ENCODE data around the gene SRSF12.

DNA sequence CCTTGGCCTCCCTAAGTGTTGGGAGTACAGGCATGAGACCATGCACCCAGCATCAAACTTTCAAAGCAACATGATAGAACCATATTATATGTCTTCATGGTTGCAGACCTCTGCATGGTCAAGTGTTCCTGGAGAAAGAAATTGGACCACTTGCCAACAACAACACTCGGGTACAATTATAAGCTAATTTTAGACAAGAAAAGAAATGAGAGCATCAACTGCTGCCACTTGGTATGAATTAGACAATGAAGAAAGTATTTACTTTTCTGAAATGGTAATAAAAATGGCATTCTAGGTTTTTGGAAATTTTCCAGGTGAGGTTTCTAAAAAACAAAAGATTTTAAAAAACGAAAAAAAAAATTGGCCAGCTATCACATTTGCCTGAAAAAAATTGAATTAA is 20.3 kb upstream of the SRSF12 start:
- TF ChIP-seq ELF4 (CRISPR knock-in tag; IDR thresholded peaks at IDR 0.05) (no peak), E2F5 (CRISPR knock-in tag; IDR thresholded peaks at IDR 0.05) (no peak), CTCF (IDR thresholded peaks at IDR 0.05 in 2 of 3, conservative IDR thresholded peaks at IDR 0.05 in 1 of 3; ENCODE audit: insufficient read depth in 2 of 3, low read depth in 1 of 3, low read length in 3 of 3) (no peak), SNAPC5 (CRISPR knock-in tag; IDR thresholded peaks at IDR 0.05) (no peak), MXI1 (IDR thresholded peaks at IDR 0.05; ENCODE audit: low read depth, low read length) (no peak), NCOA4 (IDR thresholded peaks at IDR 0.05; ENCODE audit: partially characterized antibody) (no peak), POLR2A (conservative IDR thresholded peaks at IDR 0.05) (no peak), POLR2AphosphoS5 (IDR thresholded peaks at IDR 0.05; ENCODE audit: control insufficient read depth, insufficient read depth, low read depth, low read length) (no peak), NCOA1 (IDR thresholded peaks at IDR 0.05; ENCODE audit: low read depth) (no peak), CBX1 (IDR thresholded peaks at IDR 0.05; ENCODE audit: low read depth) (no peak), ZNF24 (IDR thresholded peaks at IDR 0.05) (no peak), ZNF143 (CRISPR knock-in tag; IDR thresholded peaks at IDR 0.05) (no peak)
- TF ChIP-seq, protein P1, sequence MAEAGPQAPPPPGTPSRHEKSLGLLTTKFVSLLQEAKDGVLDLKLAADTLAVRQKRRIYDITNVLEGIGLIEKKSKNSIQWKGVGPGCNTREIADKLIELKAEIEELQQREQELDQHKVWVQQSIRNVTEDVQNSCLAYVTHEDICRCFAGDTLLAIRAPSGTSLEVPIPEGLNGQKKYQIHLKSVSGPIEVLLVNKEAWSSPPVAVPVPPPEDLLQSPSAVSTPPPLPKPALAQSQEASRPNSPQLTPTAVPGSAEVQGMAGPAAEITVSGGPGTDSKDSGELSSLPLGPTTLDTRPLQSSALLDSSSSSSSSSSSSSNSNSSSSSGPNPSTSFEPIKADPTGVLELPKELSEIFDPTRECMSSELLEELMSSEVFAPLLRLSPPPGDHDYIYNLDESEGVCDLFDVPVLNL (CRISPR knock-in tag; IDR thresholded peaks at IDR 0.05; ENCODE audit: low read depth) = no peak

Data from K562 (cell line).